Activated CD4-positive, CD25-positive, alpha-beta regulatory T cell treated with anti-CD3 and anti-CD28 coated beads, Interleukin-2, amount 50 U/mL, for 16 hours (primary cell): ENCODE measurements around the gene NPHP1.
"Not testable (repeated sequence)": the region's sequence is repeated elsewhere in the genome, so short reads cannot be mapped to it uniquely, and the experiment has no call there.

Experiments
- DNase-seq: peaks from one replicate; pipeline ENCODE4 v3.0.0-alpha.2; 2020; ENCODE audit warnings: low read depth, low spot score

Gene NPHP1

DNA sequence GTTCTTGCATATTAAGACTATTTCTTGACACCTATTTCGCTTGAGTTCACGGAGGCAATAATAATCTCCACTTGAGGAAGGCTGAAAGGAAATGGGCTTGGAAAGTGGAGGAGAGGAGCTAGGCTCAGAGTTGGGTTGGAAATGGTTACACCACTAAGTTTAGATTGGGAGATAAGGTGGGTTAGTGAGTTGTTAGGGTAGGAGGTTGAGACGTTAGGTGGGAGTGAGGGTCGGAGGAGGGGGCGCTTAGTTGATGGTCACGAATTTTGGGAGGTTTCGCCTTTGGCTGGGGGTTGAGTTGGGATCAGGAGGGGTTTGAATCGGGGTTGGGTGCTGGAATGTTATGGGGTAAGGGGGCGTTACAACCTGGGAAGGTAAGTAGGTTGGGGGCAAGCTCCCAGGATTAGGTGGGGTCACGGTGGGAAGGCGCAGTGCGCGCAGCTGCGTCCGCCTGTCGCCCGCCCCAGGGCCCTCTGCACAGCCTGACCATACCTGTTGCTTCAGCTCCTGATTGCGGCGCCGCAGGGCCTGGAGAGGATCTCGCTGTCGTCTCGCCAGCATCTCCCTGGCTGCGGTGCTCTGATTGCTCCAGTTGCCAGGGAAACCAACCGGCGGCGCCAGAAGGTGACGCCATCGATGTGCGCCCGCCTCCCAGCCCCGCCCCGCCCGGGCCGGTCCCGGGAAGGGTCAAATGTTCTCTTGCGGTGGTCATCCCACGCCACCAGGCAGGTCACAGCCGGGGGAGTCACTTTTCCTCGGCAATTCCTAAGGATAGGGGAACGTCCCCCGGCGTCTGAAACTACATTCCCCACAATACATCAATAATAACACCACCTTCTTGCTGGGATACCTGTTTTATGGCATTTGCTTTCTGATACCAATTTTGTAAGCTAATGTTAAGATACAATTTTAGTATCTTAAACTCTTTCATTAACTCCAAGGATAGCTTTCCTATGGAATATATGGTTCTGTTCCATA, at the start of gene NPHP1:
TSS of gene NPHP1 (minus strand) at position 606 of the 978 bp plus-strand sequence. CDS start at position 561, 45 bp downstream.
- DNase-seq, result peak; percentile 63

DNA sequence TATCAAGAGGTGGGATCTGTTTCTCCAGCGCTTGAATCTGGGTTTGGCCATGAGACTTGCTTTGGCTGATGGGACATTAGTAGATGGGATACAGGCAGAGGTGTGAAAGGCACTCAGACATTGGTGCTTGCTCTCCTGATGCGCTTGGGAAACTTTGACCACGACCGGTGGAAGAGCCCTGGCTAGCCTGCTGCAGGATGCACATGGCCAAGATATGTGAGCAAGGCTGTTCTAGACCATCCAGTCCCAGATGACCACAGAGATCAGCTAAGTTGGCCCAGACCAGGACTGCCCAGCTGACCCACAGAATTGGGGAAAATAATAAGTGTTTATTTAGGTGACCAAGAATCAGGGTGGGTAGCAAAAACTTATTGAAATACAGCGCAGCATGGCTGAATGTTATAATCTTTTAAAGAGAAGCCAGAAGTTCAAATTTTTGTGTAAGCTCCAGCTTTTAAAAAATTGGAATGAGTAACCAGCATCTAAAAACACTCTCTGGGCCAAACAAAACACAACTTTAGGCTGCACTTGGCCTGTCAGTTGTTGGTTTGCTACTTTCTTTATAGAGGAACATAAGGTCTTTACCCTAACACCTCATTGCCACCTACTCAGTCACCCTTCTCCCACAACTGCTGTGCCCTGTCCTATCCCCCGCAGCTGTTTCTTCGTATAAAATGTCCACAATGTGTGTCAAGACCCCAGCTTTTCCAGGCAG, 43.4 kb upstream of the NPHP1 start:
- not testable (repeated sequence) for DNase-seq

DNA sequence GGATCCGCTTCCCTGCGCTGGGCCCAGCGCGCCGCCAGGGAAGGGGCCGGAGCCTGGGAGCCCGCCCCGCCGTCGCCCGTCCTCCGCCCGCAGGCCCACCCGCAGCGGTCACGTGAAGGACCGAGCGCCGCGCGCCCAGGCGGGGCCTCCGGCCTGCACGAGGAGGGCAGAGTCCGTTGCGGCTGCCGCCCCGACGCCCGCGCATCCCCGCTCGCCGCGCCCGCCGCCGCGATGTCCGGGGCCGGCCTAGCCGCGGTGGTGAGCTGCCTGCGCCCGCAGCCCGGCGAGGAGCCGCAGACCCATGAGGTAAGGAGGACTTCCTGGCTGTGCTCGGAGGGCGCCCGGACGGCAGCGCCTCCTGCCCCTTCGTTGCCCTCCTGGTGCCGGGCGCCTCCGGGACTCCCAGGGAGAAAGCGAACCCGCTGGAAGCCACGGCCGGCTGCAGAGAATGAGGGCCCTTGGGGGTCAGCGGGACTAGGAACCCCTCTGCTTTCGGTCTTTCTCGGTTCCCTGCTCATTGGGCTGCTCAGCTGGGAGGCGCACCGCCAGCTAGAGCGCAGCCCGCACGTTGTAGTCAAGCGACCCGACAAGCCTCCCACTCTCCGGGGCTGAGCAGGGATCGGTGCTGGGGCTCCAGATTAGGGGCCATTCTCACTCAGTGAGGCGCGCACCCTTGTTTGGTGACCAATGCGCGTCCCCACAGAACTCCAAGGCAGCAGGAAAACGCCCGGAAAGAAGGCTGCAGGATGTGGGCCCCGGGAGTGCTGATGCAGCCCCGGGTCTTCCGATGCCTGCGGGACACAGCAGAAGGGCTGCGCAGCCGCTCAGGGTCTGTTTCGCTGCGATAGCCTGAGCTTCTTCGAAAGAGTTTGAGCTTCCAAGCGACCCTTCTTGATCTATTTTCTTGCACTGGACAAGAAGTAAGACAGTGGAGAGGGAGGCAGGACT, 40.9 kb upstream of the NPHP1 start:
- not testable (repeated sequence) for DNase-seq

DNA sequence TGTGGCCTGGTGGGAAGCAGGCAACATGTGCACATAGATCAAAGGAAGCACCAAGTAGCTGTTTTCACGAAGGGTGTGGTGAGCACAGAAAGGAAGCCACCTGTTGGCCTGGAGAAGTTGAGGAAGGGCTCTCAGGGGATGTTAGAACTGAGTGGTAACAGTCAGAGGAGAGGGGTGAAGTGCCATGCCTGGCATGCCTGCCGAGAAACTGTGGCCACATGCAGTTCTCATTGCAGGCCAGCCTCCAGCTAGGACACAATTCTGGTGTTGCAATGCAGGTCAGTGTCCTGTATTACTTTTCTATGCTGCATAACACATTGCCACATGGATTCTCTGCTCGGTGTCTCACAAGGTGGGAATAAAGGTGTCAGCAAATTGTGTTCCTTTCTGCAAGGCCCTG, 38.5 kb upstream of the NPHP1 start:
- not testable (repeated sequence) for DNase-seq

DNA sequence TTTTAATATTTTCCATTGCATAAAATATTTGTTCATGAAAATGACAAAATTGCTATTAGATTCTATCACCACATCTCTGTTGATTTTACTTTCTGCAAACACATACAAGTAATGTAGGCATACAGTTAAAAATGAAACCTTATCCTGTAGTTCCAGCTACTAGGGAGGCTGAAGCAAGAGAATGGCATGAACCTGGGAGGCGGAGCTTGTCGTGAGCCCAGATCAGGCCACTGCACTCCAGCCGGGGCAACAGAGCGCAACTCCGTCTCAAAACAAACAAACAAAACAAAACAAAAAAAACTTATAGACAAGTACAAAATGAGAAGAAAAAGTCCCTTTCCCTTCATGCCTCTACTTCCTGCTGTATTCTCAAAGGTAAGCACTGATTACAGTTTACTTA, 29.7 kb upstream of the NPHP1 start:
- DNase-seq, result not testable (repeated sequence)

DNA sequence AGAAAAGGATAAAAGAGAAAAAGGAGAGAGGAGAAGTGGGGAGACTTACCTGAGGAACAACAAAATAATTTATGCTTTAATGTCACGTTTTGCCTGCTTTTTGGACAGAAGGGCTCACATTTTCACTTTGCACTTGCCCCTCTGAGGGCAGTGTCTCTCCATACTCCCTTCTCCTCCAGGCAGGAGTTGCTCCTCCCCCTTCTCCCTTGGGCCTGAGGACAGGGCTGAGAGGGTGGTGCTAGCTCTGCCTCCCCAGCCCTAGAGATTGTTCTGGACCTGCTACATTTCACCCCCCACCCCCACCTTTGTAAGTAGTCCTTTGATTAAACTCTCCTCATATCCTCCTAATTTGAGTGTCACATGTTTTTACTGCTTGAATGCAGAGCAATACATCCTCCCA, 25.1 kb upstream of the NPHP1 start:
- DNase-seq, result not testable (repeated sequence)

DNA sequence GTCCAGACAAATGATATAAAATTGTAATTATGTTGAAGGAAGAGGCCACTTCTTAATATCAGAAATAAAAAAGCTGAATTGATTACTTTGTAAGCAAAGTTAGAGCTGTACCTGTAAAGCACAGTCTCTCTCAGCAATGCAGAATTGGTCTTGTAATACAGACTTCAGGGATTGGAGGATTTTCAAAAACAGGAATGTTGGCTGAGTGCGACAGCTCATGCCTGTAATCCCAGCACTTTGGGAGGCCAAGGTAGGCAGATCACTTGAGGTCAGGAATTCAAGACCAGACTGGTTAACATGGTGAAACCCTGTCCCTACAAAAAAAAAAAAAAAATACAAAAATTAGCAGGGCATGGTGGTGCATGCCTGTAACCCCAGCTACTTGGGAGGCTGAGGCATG, 17.8 kb upstream of the NPHP1 start:
- not testable (repeated sequence) for DNase-seq

DNA sequence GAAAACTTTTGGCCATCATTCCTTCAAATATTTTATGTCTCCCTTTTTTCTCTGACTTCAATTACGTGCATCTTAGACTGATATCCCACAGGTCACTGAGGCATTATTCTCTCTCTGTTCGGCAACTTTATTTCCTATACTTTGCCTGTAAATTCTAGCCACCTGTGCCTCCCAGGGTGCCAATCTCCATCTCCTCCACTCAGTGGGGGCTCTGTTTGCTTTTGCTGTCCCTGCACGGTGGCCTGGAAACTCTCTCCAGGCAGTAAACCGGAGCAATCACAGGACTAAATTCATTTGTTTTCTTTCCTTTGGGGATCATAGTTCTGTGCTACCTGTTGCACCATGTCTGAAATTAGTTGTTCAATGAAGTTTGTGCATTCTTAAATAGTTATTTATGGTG, 17.1 kb upstream of the NPHP1 start:
- DNase-seq, result no peak

DNA sequence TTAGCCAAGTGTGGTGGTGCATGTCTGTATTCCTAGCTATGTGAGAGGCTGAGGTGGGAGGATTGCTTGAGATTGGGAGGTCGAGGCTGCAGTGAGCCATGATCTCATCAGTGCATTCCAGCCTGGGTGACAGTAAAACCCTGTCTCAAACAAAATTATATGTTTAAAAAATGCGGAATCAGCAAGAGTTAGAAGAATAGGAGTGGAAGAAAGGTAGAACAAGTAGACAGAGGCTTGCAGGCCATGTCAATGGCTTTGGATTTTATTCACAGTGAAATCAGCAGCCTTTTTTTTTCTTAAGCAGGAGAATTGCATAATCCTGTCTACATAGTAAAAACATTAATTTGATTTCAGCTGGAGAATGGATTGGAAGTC, 15.4 kb upstream of the NPHP1 start:
- no peak for DNase-seq

DNA sequence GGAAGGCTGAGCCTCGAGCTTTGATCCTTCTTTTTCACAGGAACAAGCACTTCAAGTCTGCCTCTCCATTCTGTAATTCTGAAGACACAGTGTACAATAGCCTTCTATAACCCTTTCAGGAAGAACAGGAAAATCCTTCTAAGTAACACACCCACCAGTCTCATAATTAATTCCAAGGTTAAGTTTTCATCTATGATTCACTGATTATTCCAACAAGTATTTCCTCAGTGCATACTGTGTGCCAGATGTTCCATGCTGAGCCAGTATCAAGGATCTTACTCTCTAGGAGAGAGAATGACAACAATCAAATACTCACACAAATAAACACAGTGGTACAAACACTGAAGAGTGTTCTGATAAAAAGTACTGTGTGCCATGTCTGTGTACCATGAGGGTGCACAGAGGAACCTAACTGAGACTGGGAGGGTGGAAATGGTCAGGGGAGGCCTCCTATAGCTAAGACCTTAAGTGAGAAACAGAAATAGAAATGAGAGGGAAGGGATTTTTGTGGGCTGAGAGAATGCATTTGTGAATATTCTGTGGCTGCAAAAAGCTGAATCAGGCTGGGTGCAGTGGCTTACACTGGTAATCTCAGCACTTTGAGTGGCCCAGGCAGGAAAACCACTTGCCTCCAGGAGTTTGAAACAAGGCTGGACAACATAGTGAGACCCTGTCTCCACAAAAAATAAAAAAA, 14.8 kb upstream of the NPHP1 start:
- no peak for DNase-seq

DNA sequence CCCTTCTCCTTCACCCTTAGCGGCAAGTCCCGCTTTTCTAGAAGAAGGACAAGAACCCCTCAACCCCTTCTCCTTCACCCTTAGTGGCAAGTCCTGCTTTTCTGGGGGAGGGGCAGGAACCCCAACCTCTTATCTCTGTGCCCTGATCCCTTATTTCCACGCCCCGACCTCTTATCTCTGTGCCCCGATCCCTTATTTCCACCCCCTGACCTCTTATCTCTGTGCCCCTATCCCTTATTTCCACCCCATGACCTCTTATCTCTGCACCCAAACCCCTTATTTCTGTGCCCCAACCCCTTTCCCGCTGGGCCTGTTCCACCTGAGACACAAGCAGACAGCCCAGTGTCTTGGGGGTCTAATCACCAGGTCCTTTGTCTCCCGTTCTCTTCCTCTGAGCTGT, 14.1 kb upstream of the NPHP1 start:
- DNase-seq, result not testable (repeated sequence)

DNA sequence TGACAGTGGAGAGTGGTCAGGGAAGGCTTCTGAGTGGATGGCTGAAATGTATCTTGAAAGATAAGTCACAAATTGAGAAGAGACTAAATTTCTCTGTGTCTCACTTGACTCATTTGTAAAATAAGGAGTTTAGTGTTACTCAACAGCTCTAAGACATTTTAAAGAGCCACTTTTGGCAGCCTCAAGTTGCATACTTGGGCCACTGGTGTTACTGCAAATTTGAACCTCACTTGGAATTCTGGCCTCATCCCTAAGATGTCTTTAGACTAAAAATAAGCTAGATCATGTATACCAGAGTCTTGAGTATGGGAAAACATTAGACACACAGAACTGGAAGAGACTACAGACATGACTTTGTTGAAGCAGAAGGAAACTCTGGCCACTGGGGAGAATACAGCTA, 12.0 kb upstream of the NPHP1 start:
- no peak for DNase-seq

DNA sequence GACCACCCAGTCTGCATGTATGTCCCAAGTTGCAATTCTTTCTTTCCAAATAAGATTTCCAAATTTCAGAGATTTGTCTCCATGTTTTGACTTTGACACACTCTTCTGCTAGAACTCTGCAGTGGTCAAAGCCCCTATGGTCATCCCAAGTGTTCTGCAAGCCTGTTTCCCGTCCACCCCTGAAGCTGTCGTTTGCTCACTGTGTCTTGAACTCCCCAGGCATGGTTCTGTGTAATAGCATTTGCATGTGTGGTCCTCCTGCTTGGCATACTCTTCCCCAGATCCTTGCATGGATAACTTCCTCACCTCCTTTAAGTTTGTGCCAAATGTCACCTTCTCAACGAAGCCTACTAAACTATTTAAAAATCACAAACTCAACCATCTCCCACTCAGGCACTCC, 11.4 kb upstream of the NPHP1 start:
- DNase-seq, result no peak

DNA sequence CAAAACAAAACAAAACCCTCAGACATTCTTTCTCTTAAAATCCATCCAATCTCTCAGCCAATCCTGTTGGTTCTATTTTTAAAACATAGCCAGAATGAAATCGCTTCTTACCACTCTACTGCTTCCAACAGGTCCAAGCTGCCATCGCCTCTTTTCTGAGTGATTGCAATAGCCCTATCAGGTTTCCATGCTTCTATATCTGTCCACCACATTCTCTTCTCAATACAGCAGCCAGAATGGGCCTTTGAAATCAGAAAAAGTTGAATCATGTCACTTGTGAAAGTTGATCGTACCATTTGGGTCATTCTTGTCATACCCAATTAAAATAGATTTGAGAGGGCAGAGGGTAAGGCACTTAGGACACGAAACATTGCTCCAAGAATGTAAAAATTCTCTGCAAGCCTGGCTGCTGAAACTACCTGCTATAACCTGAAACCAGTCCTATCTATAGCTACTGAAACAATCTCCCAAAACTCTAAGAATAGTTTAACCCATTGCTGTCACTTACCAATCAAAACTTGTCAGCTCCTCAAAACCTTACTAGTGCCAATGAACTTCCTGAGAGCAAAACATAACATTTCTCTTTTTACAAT, 10.8 kb upstream of the NPHP1 start:
- DNase-seq, result no peak

DNA sequence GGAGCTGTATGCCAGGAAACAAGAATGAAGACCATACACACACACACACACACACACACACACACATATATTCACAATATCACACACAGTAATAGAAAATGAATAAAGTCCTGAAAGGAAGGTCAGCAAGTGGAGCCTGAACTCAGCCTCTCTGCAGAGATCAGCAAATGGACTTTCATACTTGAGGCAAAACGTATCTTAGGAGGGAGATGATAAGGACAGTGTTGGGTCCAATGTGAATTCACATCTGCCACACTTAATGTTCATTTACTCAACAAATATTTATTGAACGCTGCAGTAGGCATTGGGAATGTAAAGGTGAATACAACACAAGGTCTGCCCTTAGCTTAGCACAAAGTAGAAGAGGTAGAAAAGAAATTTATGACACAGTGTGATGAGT, 10.3 kb upstream of the NPHP1 start:
- DNase-seq, result no peak

DNA sequence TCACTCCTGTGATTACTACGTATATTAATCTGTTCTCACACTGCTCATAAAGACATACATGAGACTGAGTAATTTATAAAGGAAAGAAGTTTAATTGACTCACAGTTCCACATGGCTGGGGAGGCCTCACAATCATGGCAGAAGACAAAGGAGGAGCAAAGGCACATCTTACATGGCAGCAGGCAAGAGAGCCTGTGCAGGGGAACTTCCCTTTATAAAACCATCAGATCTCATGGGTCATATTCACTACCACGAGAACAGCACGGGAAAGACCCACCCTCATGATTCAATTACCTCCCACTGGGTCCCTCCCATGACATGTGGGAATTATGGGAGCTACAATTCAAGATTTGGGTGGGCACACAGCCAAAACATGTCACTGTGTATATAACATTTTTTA, 8.7 kb upstream of the NPHP1 start:
- not testable (repeated sequence) for DNase-seq

DNA sequence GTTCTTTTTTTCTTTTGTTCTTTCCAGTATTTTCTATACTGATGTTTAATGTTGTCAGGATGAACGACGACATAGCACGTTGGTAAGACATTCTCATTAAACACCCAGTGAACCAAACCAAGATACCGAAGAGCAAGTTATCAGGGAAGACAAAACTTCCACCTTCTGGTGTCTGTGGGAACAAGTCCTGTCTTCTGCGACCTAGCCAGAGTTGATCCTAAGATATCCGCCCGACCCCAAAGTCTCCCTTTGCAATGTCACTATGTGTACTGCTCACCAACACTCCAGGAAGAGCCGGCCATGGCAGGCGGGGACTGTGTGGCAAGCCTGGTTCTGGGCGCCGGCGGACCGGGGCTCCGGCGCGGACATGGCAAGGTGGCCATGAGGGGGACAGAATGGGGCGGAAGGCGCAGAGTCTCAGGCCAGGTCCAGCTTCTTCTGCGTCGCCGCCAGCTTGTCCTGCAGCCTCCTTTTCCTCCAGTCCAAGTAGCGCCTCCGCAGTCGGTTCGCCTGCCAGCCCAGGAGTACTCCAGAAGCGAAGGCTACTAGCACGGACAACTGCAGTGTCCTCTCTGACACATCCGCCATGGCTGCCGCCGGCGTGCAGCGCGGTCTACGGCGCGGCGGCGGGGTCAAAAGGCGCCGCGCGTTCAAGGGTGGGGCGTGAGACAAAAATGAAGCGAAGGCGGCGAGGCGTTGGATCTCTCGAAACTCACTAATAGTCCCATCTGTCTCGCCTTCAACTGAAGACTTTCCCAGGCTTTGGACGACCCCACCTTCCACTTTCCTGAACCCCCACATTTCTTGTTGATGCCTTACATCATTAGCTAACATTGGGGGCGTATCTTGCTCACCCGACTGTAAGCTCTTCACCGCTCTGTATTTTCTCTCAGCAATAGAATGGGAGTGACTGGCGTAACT, 7.4 kb upstream of the NPHP1 start, which contains the start of gene MTLN:
TSS of gene MTLN (minus strand) at position 610 of the 921 bp plus-strand sequence. CDS start at position 588, 22 bp downstream.
- peak; percentile 25 for DNase-seq

DNA sequence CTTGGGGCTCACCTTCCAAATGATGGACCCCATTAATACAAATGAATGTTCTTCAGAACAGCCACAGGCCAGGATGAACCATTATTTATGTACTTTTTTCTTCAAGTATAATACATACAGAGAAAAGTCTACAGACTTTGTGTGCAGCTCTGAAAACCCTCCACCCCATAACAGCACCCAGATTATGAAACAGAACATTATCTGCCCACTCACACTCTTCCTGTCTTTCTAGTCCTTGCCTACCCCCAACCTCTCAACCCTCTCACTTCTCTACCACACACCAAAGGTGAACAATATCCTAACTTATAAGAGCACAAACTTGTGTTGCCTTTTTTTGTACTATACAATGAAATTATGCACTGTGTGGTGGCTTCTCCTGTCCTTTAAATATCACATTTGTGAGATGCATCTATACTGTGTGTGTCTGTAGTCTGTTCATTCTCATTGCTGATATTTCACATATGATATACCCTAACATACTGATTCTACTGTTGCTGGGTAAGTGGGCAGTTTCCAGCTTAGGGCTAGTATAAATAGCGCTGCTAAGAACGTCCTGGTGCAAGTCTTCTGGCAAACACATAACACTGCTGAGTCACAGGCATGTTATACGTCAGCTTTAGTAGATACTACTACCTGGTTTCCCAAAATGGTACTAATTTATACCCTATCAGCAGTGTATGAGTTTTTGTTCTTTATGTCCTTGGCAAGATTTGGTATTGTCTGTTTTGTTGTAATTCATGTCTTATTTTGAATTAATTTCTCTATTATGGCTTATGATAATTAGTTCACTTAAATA, 1.0 kb upstream of the NPHP1 start:
- no peak for DNase-seq

DNA sequence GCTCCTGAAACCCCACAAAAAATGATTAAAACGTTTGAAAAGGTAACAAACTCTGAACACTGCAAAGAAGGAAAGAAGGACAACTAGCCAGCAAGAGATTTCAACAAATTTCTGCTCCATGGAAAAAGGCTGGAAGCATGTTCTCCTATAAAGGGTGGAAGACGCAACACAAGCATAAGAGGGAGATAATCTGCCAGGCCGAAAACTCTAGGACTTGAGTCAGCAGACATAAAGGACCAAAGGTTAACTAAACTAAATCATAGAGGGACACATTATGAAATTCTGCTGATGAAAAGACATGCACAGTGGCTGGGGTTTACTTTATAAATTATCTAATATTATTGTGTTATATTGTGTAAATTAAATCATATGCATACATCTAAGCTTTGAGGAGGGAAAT, 6.8 kb downstream of the NPHP1 start:
- DNase-seq, result no peak
